ENCODE measurements around the gene PLEKHG4B. TPM values are rescaled to one million over a fixed set of nuclear protein-coding genes. Genes with fewer than 3 reads are reported as not detected.

Gene PLEKHG4B
- total and polyA plus RNA-seq, 2 experiments from 2014 or later, result 9.9 to 20.1 TPM

- no peak for DNase-seq (ENCODE audit: low read depth in 1 of 2, low spot score in 1 of 2)
- Histone ChIP-seq H3K27ac (no peak overlapping the region), H3K4me3 (peak overlapping the region; percentile 5), H3K27me3 (peaks cover 99% of the 10 kb centered on the region), H3K36me3 (no peaks in the 10 kb centered on the region), H3K9me3 (ENCODE audit: low read depth) (no peaks in the 10 kb centered on the region), H3K4me1 (ENCODE audit: low read depth) (no peaks in the 10 kb centered on the region)
- TF ChIP-seq CTCF (IDR thresholded peaks at IDR 0.05; ENCODE audit: low read depth, low read length), result no peak
These were observed 41.1 kb upstream of the PLEKHG4B start for GRCh38 chr5:50724-51499.

DNA sequence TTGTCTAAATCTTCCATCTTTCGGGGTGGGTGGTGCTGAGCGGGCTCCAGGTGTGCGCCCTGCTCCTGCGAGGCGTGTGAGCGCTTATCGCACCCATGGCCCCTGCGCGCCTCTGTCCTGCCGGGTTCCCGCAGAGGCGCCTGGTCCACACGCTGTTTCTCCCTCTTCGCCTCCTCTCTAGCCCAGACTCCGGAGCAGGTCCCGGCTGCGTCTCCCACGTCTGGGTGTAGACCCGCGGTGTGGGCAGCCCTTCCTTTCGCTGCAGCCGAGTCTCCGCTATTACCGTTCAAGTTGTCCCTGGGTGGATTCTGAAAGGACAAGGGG is 40.5 kb upstream of the PLEKHG4B start:
- no peak overlapping the region for H3K4me3 ChIP-seq

DNA sequence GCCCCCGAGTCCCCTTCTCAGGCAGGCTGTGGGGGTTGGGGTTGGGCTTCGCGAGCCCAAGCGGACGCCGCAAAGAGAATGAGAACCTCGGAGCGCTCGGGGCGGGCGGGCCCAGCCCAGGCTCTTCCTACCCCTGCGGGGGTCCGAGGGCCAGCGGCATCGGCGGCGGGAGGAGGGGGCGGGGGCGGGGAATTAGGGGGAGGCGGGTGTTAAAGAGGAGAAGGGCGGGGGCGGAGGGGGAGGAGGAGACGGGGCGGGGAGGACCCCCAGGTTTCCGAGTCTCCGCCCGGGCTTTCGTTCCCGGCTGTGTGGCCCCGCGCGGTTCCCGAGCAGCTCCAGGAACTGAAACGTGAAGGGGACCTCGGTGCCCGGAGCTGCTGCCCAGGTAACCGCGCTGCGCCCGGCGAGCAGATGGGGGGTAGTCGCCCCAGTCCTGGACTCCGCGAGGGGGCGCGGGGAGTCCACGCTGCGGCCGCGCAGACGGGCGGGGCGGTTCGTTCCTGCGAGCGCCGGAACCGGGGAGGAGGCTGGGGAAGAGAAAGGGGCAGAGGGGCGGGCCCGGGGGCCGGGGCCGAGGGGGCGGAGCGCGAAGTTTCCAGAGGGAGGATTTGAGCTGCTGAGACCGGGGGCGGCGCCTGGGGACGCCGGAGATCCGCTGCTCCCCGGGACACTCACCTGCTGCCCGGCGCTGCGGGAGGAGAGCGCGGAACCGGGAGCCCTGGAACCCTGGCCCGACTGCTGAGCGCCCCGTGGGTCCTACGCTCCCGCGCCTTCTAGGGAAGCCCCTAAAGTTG is 38.4 kb upstream of the PLEKHG4B start:
- Histone ChIP-seq H3K36me3 (no peaks in the 10 kb centered on the region), H3K27me3 (peaks cover 81% of the 10 kb centered on the region), H3K4me3 (peak overlapping the region; percentile 48), H3K4me1 (ENCODE audit: low read depth) (no peaks in the 10 kb centered on the region), H3K27ac (no peak overlapping the region), H3K9me3 (ENCODE audit: low read depth) (no peaks in the 10 kb centered on the region)
- TF ChIP-seq CTCF (IDR thresholded peaks at IDR 0.05; ENCODE audit: low read depth, low read length), result peak; percentile 7
- peak; percentile 37 to 80 for DNase-seq (ENCODE audit: low read depth in 1 of 2, low spot score in 1 of 2)

More for the DNA sequence above, 40.5 kb upstream of the PLEKHG4B start:
- Histone ChIP-seq H3K9me3 (ENCODE audit: low read depth) (no peaks in the 10 kb centered on the region), H3K4me1 (ENCODE audit: low read depth) (no peaks in the 10 kb centered on the region), H3K27me3 (peaks cover 98% of the 10 kb centered on the region), H3K27ac (no peak overlapping the region), H3K36me3 (no peaks in the 10 kb centered on the region)
- TF ChIP-seq CTCF (IDR thresholded peaks at IDR 0.05; ENCODE audit: low read depth, low read length), result no peak
- no peak for DNase-seq (ENCODE audit: low read depth in 1 of 2, low spot score in 1 of 2)

- peaks cover 74% of the 10 kb centered on the region for H3K27me3 ChIP-seq
- H3K27ac ChIP-seq, result no peak overlapping the region
- no peak for DNase-seq (ENCODE audit: low read depth in 1 of 2, low spot score in 1 of 2)
- H3K4me1 ChIP-seq (ENCODE audit: low read depth), result no peaks in the 10 kb centered on the region
- no peaks in the 10 kb centered on the region for H3K36me3 ChIP-seq
- H3K9me3 ChIP-seq (ENCODE audit: low read depth), result no peaks in the 10 kb centered on the region
- TF ChIP-seq CTCF (IDR thresholded peaks at IDR 0.05; ENCODE audit: low read depth, low read length), result no peak
- peak overlapping the region; percentile 48 for H3K4me3 ChIP-seq
These were observed 37.7 kb upstream of the PLEKHG4B start for GRCh38 chr5:54175-54730.

DNA sequence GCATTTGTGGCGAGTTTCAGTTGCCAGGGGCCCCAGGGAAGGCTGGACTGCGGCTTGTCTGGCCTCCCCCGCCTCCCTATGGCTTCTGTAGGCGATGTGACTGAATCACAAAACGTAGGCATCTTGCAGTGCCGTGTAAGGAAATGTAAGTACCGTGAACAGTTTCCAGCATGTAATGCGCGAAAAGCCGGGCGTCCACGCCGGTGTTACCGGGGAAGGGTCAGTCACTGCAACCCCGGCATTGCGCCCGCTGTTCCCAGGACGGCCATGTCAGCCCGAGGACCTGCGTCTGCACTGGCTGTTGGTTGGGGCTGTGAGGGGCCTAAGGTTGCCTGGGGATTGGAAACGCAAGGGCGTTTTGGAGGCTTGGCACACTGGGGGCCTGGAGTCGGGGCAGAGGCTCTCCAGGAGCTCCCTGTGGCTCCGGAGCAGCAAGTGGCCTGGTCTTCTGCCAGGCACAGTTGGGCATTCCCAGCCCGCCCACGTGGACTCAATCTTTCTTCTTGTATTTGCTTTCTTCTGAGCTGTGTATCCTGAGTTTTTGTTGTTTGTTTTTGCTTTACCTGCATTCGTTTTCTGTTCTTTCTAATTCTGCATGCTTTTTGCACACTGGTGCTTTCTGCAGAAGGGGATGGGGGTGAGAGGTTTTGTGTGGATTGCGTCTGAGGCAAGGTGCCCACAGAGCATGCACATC is 36.9 kb upstream of the PLEKHG4B start:
- Histone ChIP-seq H3K9me3 (ENCODE audit: low read depth) (no peaks in the 10 kb centered on the region), H3K36me3 (no peaks in the 10 kb centered on the region), H3K27me3 (peaks cover 66% of the 10 kb centered on the region), H3K27ac (no peak overlapping the region), H3K4me1 (ENCODE audit: low read depth) (no peaks in the 10 kb centered on the region), H3K4me3 (no peak overlapping the region)
- no peak for TF ChIP-seq CTCF (IDR thresholded peaks at IDR 0.05; ENCODE audit: low read depth, low read length)
- no peak for DNase-seq (ENCODE audit: low read depth in 1 of 2, low spot score in 1 of 2)
